HepG2 (cell line): ENCODE measurements around the gene MVP. TPM values are rescaled to one million over a fixed set of nuclear protein-coding genes. Genes with fewer than 3 reads are reported as not detected.

Source experiments
- ATAC-seq: fragments of 200-7000 bp; cut with Tn5 transposase; 3 replicates; pipeline ENCODE4 v1.9.1; 2020; ENCODE audit warnings: mild to moderate bottlenecking, moderate library complexity
- BruUV-seq: library from RNA; stranded (reverse); fragments of 400-500 nt; replicated peaks from 2 replicates; lab custom pipeline; 2021; lab: Mats Ljungman, UMichigan
- CTCF ChIA-PET: fragments of 300-600 bp; formaldehyde crosslinking; extraction: SDS; loops from one replicate; lab custom pipeline; 2021; ENCODE audit warnings: low total read pairs, inconsistent platforms, low intra/inter-chr PET ratio; lab: Yijun Ruan, JAX
- POLR2A ChIA-PET: fragments of 350-600 bp; sonication (Branson Sonifier 250); formaldehyde crosslinking; loops from one replicate; lab custom pipeline; 2020; ENCODE audit warnings: antibody characterized with exemption, inconsistent platforms; lab: Yijun Ruan, JAX
- DNase-seq: peaks from one replicate; pipeline ENCODE4 v3.0.0-alpha.2; 2015; ENCODE audit warnings: low spot score
- FAIRE-seq: peaks from 3 replicates; lab custom pipeline; 2011; peaks lifted over from hg19 to GRCh38; lab: Jason Lieb, UNC
- H2AFZ ChIP-seq: one replicate; pipeline ENCODE4 v1.6.1; 2011; ENCODE audit warnings: low read length, inconsistent platforms
- H3K27ac ChIP-seq: fragments of 300-600 bp; 3 replicates; pipeline ENCODE4 v1.8.0; 2011; ENCODE audit warnings: mixed run types, mild to moderate bottlenecking, mixed read lengths, low read length, inconsistent platforms; ENCODE audit not compliant: insufficient read depth; ENCODE audit errors: extremely low read length
- H3K27me3 ChIP-seq, 2 experiments: fragments of 200-600 bp in 1 of 2; 2 replicates in 1 of 2; 3 replicates in 1 of 2; pipeline versions ENCODE4 v1.6.0 to v1.8.0; 2011; ENCODE audit warnings: low read length in 2 of 2, mild to moderate bottlenecking in 2 of 2, moderate library complexity in 2 of 2, inconsistent platforms in 1 of 2; ENCODE audit not compliant: insufficient read depth in 2 of 2, control insufficient read depth in 1 of 2
- H3K36me3 ChIP-seq, 2 experiments: fragments of 200-600 bp in 1 of 2; replicated peaks in 1 of 2; 2 replicates in 1 of 2; 3 replicates in 1 of 2; pipeline versions ENCODE4 v1.5.1 to v1.8.0; 2011; ENCODE audit warnings: low read length in 2 of 2, inconsistent platforms in 1 of 2; ENCODE audit not compliant: insufficient read depth in 2 of 2, control insufficient read depth in 1 of 2
- H3K4me1 ChIP-seq: 2 replicates; pipeline ENCODE4 v1.5.1; 2012; ENCODE audit warnings: low read length, inconsistent platforms; ENCODE audit not compliant: insufficient read depth
- H3K4me2 ChIP-seq: 2 replicates; pipeline ENCODE4 v1.6.0; 2011; ENCODE audit warnings: low read depth, low read length, inconsistent platforms
- H3K4me3 ChIP-seq, 3 experiments: fragments of 200-600 bp in 1 of 3; sonication (generic), shearing (Covaris generic) in 1 of 3; replicated peaks in 1 of 3; 2 replicates each; pipeline ENCODE4 v1.5.1; 2011 to 2016; ENCODE audit warnings: low read length in 3 of 3, inconsistent platforms in 2 of 3, low read depth in 2 of 3, mild to moderate bottlenecking in 2 of 3, control low read depth in 1 of 3, mixed read lengths in 1 of 3; ENCODE audit not compliant: insufficient read depth in 1 of 3
- H3K79me2 ChIP-seq: one replicate; pipeline ENCODE4 v1.6.1; 2011; ENCODE audit warnings: low read length, inconsistent platforms; ENCODE audit not compliant: insufficient read depth
- H3K9ac ChIP-seq: 2 replicates; pipeline ENCODE4 v1.6.0; 2011; ENCODE audit warnings: mild to moderate bottlenecking, low read depth, low read length, inconsistent platforms; ENCODE audit not compliant: insufficient read depth
- H3K9me3 ChIP-seq: 2 replicates; pipeline ENCODE4 v1.5.1; 2012; ENCODE audit warnings: mild to moderate bottlenecking, low read length
- H4K20me1 ChIP-seq: 2 replicates; pipeline ENCODE4 v1.6.0; 2011; ENCODE audit warnings: inconsistent platforms, mild to moderate bottlenecking, low read length, moderate library complexity; ENCODE audit not compliant: insufficient read depth
- CEBPB ChIP-seq: IDR thresholded peaks from 2 replicates; pipeline ENCODE4 v1.6.1; 2011; ENCODE audit warnings: low read depth, low read length, improper control_type of control experiment, borderline replicate concordance
- CHD4 ChIP-seq: fragments of 200-600 bp; sonication (generic); IDR thresholded peaks from 2 replicates; pipeline ENCODE4 v1.7.0; 2017; ENCODE audit warnings: mild to moderate bottlenecking, low read length, borderline replicate concordance
- ETV6 ChIP-seq: sonication (generic); formaldehyde crosslinking; conservative IDR thresholded peaks from 2 replicates; pipeline ENCODE4 v1.4.0; 2020; ENCODE audit warnings: missing genetic modification reagents
- FOSL2 ChIP-seq: sonication (generic); formaldehyde crosslinking; IDR thresholded peaks from 2 replicates; pipeline ENCODE4 v1.4.0; 2020; ENCODE audit warnings: missing genetic modification reagents
- FOXP1 ChIP-seq, 2 experiments: fragments of 450-650 bp in 1 of 2; IDR thresholded peaks; 2 replicates each; pipeline ENCODE4 v1.6.1; 2017 to 2018; ENCODE audit warnings: antibody characterized with exemption in 1 of 2
- KDM3A ChIP-seq: IDR thresholded peaks from 2 replicates; pipeline ENCODE4 v1.6.1; 2018; ENCODE audit warnings: low read depth, missing compliant biosample characterization
- MEIS1 ChIP-seq: sonication (generic); formaldehyde crosslinking; IDR thresholded peaks from 2 replicates; pipeline ENCODE4 v1.9.0; 2021; ENCODE audit warnings: mild to moderate bottlenecking, missing genetic modification reagents, moderate library complexity, borderline replicate concordance
- MTF1 ChIP-seq: sonication (generic); formaldehyde crosslinking; IDR thresholded peaks from 2 replicates; pipeline ENCODE4 v1.5.0; 2020; ENCODE audit warnings: missing genetic modification reagents
- REL ChIP-seq: sonication (generic); formaldehyde crosslinking; conservative IDR thresholded peaks from 2 replicates; pipeline ENCODE4 v1.8.0; 2022; ENCODE audit warnings: mild to moderate bottlenecking, missing genetic modification reagents, moderate library complexity
- RXRA ChIP-seq: sonication (generic); formaldehyde crosslinking; IDR thresholded peaks from 2 replicates; pipeline ENCODE4 v1.5.1; 2020; ENCODE audit warnings: missing genetic modification reagents
- RXRB ChIP-seq: IDR thresholded peaks from 2 replicates; pipeline ENCODE4 v1.6.1; 2016; ENCODE audit warnings: borderline replicate concordance, missing genetic modification reagents, missing compliant biosample characterization
- SIX4 ChIP-seq: sonication (generic); formaldehyde crosslinking; IDR thresholded peaks from 2 replicates; pipeline ENCODE4 v1.4.0; 2020; ENCODE audit warnings: missing genetic modification reagents
- SP2 ChIP-seq: sonication (generic); formaldehyde crosslinking; IDR thresholded peaks from 2 replicates; pipeline ENCODE4 v1.5.1; 2020; ENCODE audit warnings: mild to moderate bottlenecking, missing genetic modification reagents
- ZGPAT ChIP-seq: IDR thresholded peaks from 2 replicates; pipeline ENCODE4 v1.6.1; 2016; ENCODE audit warnings: mild to moderate bottlenecking
- ZNF232 ChIP-seq: sonication (generic); formaldehyde crosslinking; IDR thresholded peaks from 2 replicates; pipeline ENCODE4 v1.4.0; 2020; ENCODE audit warnings: missing genetic modification reagents, borderline replicate concordance
- ZSCAN20 ChIP-seq: sonication (generic); formaldehyde crosslinking; IDR thresholded peaks from 2 replicates; pipeline ENCODE4 v1.4.0; 2020; ENCODE audit warnings: missing genetic modification reagents, mild to moderate bottlenecking, borderline replicate concordance
- ZSCAN29 ChIP-seq: sonication (generic); formaldehyde crosslinking; conservative IDR thresholded peaks from 2 replicates; pipeline ENCODE4 v1.4.0; 2020; ENCODE audit warnings: mild to moderate bottlenecking, missing genetic modification reagents
- WGBS: methylation state at CpG from one replicate; pipeline ENCODE4 v1.1.6; 2017; ENCODE audit warnings: low lambda C conversion rate; 5-methylcytosine and 5-hydroxymethylcytosine counted together
- in situ Hi-C: cut with HindIII; loops from 2 replicates; pipeline ENCODE4 v1.10.0; 2017; ENCODE audit warnings: low pct_unique_long_range_greater_than_20kb; ENCODE audit not compliant: extremely low pct_ligation_motif_present
- intact Hi-C: fragments of 100-400 bp; cut with micrococcal nuclease; formaldehyde crosslinking; loops from one replicate; pipeline ENCODE4 v1.10.0; 2022; ENCODE audit not compliant: unreplicated experiment
- polyA plus RNA-seq, 8 experiments: library from polyadenylated mRNA; depleted of rRNA in 3 of 8; stranded (reverse) in 7 of 8; unstranded in 1 of 8; fragments of >200 nt; fragmentation: Illumina TruSeq in 4 of 8; extraction: Trizol in 4 of 8; gene quantifications; 2 replicates each; pipeline versions ENCODE4 v1.2.1 to v1.2.3, GENCODE V29; 2011 to 2016; ENCODE audit warnings: low read depth in 4 of 8, missing spikeins in 1 of 8, mixed read lengths in 1 of 8; ENCODE audit not compliant: insufficient read depth in 1 of 8
- total RNA-seq, 5 experiments: library from RNA; depleted of rRNA; stranded (reverse); fragments of >200 nt; fragmentation: Illumina TruSeq; extraction: Trizol; gene quantifications; 2 replicates each; pipeline ENCODE4 v1.2.3, GENCODE V29; 2016; ENCODE audit warnings: low read depth in 1 of 5
- TF ChIP-seq, protein P1 (sequence below): sonication (generic); formaldehyde crosslinking; IDR thresholded peaks from 2 replicates; pipeline ENCODE4 v1.4.0; 2020; ENCODE audit warnings: missing genetic modification reagents
- TF ChIP-seq, protein P2 (sequence below), 2 experiments: IDR thresholded peaks; 2 replicates each; pipeline ENCODE4 v1.6.1; 2011 to 2012; ENCODE audit warnings: low read length in 2 of 2, borderline replicate concordance in 1 of 2, low read depth in 1 of 2, mild to moderate bottlenecking in 1 of 2, moderate library complexity in 1 of 2

Gene MVP
- total and polyA plus RNA-seq, 2 of the 13 experiments (the other 11 are each of a cell fraction or from before 2014, with no cell fraction given) = 22.9 to 43.5 TPM

GRCh38 chr16:29794231-29794710, 26.0 kb upstream of the MVP start:
- no peak for FAIRE-seq
- BruUV-seq = no TSS peak
- Histone ChIP-seq H3K27me3 (no peaks in the 10 kb centered on the region; a peak in 1 of 5 replicates), H3K36me3 (peaks cover 21 to 39% of the 10 kb centered on the region in 2 experiments), H3K4me3 (no peak overlapping the region), H2AFZ (no peak overlapping the region), H3K79me2 (peaks cover 64% of the 10 kb centered on the region), H3K9ac (no peak overlapping the region), H4K20me1 (no peaks in the 10 kb centered on the region), H3K9me3 (no peaks in the 10 kb centered on the region), H3K27ac (peak overlapping the region; percentile 12), H3K4me1 (peaks cover 48% of the 10 kb centered on the region), H3K4me2 (no peak overlapping the region)
- in situ Hi-C loops (no loop called here), intact Hi-C loops (loop anchor here (5.0 kb wide), 1 partner anchor 57 kb away; no protein-coding TSS in a partner anchor)
- ATAC-seq = no peak
- ChIA-PET POLR2A (interaction anchor here (2.9 to 3.9 kb wide), 2 partner anchors 10 to 22 kb away, joined by 12 to 14 read pairs; partner anchors contain the start of gene PAGR1), CTCF (no interaction called here)
- DNase-seq = no peak
- 98% methylated on average over 3 of the region's 3 CpGs for WGBS
- no peak for TF ChIP-seq ZGPAT (CRISPR knock-in tag)
- TF ChIP-seq CHD4 = 0 out of 2 replicates have a peak, but pooled peaks have one; percentile 37
- no peak for TF ChIP-seq CEBPB
- TF ChIP-seq, protein P1, sequence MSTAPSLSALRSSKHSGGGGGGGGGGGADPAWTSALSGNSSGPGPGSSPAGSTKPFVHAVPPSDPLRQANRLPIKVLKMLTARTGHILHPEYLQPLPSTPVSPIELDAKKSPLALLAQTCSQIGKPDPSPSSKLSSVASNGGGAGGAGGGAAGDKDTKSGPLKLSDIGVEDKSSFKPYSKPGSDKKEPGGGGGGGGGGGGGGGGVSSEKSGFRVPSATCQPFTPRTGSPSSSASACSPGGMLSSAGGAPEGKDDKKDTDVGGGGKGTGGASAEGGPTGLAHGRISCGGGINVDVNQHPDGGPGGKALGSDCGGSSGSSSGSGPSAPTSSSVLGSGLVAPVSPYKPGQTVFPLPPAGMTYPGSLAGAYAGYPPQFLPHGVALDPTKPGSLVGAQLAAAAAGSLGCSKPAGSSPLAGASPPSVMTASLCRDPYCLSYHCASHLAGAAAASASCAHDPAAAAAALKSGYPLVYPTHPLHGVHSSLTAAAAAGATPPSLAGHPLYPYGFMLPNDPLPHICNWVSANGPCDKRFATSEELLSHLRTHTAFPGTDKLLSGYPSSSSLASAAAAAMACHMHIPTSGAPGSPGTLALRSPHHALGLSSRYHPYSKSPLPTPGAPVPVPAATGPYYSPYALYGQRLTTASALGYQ (CRISPR knock-in tag) = no peak
- no peak for TF ChIP-seq SP2 (CRISPR knock-in tag)
- TF ChIP-seq FOXP1 (IDR thresholded peaks at IDR 0.05) = no peak
- no peak for TF ChIP-seq FOXP1 (CRISPR knock-in tag; IDR thresholded peaks at IDR 0.05)
- TF ChIP-seq MEIS1 (CRISPR knock-in tag) = no peak
- TF ChIP-seq, protein P2, sequence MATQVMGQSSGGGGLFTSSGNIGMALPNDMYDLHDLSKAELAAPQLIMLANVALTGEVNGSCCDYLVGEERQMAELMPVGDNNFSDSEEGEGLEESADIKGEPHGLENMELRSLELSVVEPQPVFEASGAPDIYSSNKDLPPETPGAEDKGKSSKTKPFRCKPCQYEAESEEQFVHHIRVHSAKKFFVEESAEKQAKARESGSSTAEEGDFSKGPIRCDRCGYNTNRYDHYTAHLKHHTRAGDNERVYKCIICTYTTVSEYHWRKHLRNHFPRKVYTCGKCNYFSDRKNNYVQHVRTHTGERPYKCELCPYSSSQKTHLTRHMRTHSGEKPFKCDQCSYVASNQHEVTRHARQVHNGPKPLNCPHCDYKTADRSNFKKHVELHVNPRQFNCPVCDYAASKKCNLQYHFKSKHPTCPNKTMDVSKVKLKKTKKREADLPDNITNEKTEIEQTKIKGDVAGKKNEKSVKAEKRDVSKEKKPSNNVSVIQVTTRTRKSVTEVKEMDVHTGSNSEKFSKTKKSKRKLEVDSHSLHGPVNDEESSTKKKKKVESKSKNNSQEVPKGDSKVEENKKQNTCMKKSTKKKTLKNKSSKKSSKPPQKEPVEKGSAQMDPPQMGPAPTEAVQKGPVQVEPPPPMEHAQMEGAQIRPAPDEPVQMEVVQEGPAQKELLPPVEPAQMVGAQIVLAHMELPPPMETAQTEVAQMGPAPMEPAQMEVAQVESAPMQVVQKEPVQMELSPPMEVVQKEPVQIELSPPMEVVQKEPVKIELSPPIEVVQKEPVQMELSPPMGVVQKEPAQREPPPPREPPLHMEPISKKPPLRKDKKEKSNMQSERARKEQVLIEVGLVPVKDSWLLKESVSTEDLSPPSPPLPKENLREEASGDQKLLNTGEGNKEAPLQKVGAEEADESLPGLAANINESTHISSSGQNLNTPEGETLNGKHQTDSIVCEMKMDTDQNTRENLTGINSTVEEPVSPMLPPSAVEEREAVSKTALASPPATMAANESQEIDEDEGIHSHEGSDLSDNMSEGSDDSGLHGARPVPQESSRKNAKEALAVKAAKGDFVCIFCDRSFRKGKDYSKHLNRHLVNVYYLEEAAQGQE (IDR thresholded peaks at IDR 0.05; ENCODE audit: borderline replicate concordance in 1 of 2, low read depth in 1 of 2, low read length in 2 of 2) = no peak
- no peak for TF ChIP-seq ETV6
- TF ChIP-seq MTF1 (CRISPR knock-in tag) = no peak
- TF ChIP-seq RXRA = no peak
- TF ChIP-seq FOSL2 = no peak
- TF ChIP-seq ZSCAN20 = no peak
- TF ChIP-seq RXRB (CRISPR knock-in tag) = no peak
- TF ChIP-seq REL (CRISPR knock-in tag) = no peak
- TF ChIP-seq KDM3A (CRISPR knock-in tag) = no peak
- no peak for TF ChIP-seq ZSCAN29 (CRISPR knock-in tag)
- no peak for TF ChIP-seq SIX4 (CRISPR knock-in tag)
- TF ChIP-seq ZNF232 = no peak
